Liver (tissue), 9 donors: ENCODE results near the gene PRDX2. TPM values are rescaled to one million over a fixed set of nuclear protein-coding genes. Genes with fewer than 3 reads are reported as not detected.

Source experiments
- DNase-seq: peaks from one replicate; pipeline ENCODE4 v3.0.0-alpha.2; 2017; ENCODE audit warnings: low spot score
- H3K27ac ChIP-seq, 2 donors: one replicate each; pipeline ENCODE4 v1.7.0; 2013; ENCODE audit warnings: inconsistent platforms in 2 of 2, low read length in 2 of 2, control low read depth in 1 of 2, low read depth in 1 of 2, mild to moderate bottlenecking in 1 of 2
- H3K27me3 ChIP-seq, 4 donors: one replicate each; pipeline versions ENCODE4 v1.6.1 to v1.7.0; 2013; ENCODE audit warnings: low read length in 3 of 4, inconsistent platforms in 1 of 4, mild to moderate bottlenecking in 1 of 4, moderate library complexity in 1 of 4; ENCODE audit not compliant: control insufficient read depth in 4 of 4, insufficient read depth in 4 of 4
- H3K36me3 ChIP-seq, 4 donors: one replicate each; pipeline versions ENCODE4 v1.6.1 to v1.7.0; 2013; ENCODE audit warnings: low read length in 3 of 4, mild to moderate bottlenecking in 3 of 4, low read depth in 1 of 4, moderate library complexity in 1 of 4; ENCODE audit not compliant: control insufficient read depth in 4 of 4, insufficient read depth in 3 of 4
- H3K4me1 ChIP-seq, 4 donors: one replicate each; pipeline versions ENCODE4 v1.6.1 to v1.7.0; 2013; ENCODE audit warnings: low read length in 3 of 4, mild to moderate bottlenecking in 3 of 4, moderate library complexity in 1 of 4; ENCODE audit not compliant: control insufficient read depth in 4 of 4, insufficient read depth in 4 of 4
- H3K4me3 ChIP-seq, 3 donors: one replicate each; pipeline versions ENCODE4 v1.6.1 to v1.7.0; 2013; ENCODE audit warnings: low read length in 3 of 3, control low read depth in 1 of 3, low read depth in 1 of 3, mild to moderate bottlenecking in 1 of 3
- H3K9ac ChIP-seq, 2 donors: one replicate each; pipeline ENCODE4 v1.7.0; 2013; ENCODE audit warnings: low read length in 2 of 2, mild to moderate bottlenecking in 2 of 2, moderate library complexity in 2 of 2, control low read depth in 1 of 2, low read depth in 1 of 2
- H3K9me3 ChIP-seq, 4 donors: one replicate each; pipeline versions ENCODE4 v1.6.1 to v1.7.0; 2013; ENCODE audit warnings: low read length in 3 of 4; ENCODE audit not compliant: control insufficient read depth in 4 of 4
- FOXA1 ChIP-seq: IDR thresholded peaks from 2 replicates; pipeline ENCODE4 v1.6.1; 2016; ENCODE audit warnings: antibody characterized with exemption
- HNF4G ChIP-seq: IDR thresholded peaks from 2 replicates; pipeline ENCODE4 v1.6.1; 2016; ENCODE audit warnings: antibody characterized with exemption
- MAX ChIP-seq: IDR thresholded peaks from 2 replicates; pipeline ENCODE4 v1.6.1; 2016; ENCODE audit warnings: antibody characterized with exemption
- NR2F2 ChIP-seq: IDR thresholded peaks from 2 replicates; pipeline ENCODE4 v1.6.1; 2016; ENCODE audit warnings: antibody characterized with exemption
- RAD21 ChIP-seq, 2 donors: IDR thresholded peaks; 2 replicates each; pipeline ENCODE4 v1.6.1; 2016; ENCODE audit warnings: antibody characterized with exemption in 2 of 2, mild to moderate bottlenecking in 2 of 2
- SP1 ChIP-seq: IDR thresholded peaks from 2 replicates; pipeline ENCODE4 v1.6.1; 2018; ENCODE audit warnings: antibody characterized with exemption, mild to moderate bottlenecking
- TAF1 ChIP-seq: conservative IDR thresholded peaks from 2 replicates; pipeline ENCODE4 v1.6.1; 2016; ENCODE audit warnings: antibody characterized with exemption, mild to moderate bottlenecking
- YY1 ChIP-seq: IDR thresholded peaks from 2 replicates; pipeline ENCODE4 v1.6.1; 2016; ENCODE audit warnings: antibody characterized with exemption, mild to moderate bottlenecking
- WGBS: extraction: QIAGEN DNeasy Blood & Tissue Kit; methylation state at CpG from one replicate; pipeline ENCODE4 v1.1.7; 2013; 5-methylcytosine and 5-hydroxymethylcytosine counted together
- polyA plus RNA-seq, 2 donors: library from polyadenylated mRNA; stranded (reverse) in 1 of 2; unstranded in 1 of 2; fragments of 200-250 nt in 1 of 2; fragments of >200 nt in 1 of 2; fragmentation: Nextera tagmentation in 1 of 2; extraction: Ambion mirVana in 1 of 2; gene quantifications; one replicate each; pipeline versions ENCODE4 v1.2.1 to v1.2.3, GENCODE V29; 2013 to 2015
- total RNA-seq, 2 donors: library from RNA; depleted of rRNA; stranded (reverse); fragments of >200 nt; gene quantifications; one replicate each; pipeline ENCODE4 v1.2.3, GENCODE V29; 2014
- TF ChIP-seq, protein P1 (sequence below): fragments of 150-350 bp; IDR thresholded peaks from 2 replicates; pipeline ENCODE4 v1.5.1; 2017; ENCODE audit warnings: improper control_type of control experiment, low read depth, low read length; ENCODE audit not compliant: missing input control
- TF ChIP-seq, protein P2 (sequence below): IDR thresholded peaks from 2 replicates; pipeline ENCODE4 v1.6.1; 2016; ENCODE audit warnings: antibody characterized with exemption
- donor health status: healthy.
- donor health status: healthy.
- donor health status: healthy.
- donor health status: healthy.
- donor health status: healthy.

Gene PRDX2
- total and polyA plus RNA-seq, 4 donors = 222 to 1,737 (median 283) TPM

DNA sequence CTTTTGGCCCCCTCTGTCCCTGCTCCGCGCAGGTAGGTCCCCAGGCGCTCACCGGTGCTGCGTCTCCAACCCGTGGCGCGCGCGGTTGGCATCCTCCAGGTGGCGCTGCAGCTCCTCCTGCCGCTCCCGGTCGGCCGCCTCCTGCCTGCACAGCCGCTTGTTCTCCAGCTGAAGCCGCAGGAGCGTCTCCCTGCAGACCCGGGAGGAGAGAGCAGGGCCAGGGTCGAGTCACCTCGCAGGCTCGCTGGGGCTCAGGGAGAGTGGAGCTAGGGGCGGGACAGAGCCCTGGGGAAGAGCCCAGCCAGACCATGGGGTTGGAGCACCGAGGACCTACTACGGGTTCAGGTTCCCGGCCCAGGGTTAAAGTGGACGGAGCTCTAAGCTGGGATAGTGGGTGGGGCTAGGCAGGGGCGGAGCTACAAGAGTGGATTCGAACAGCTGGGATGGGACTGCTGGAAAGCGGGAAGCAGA, 35.5 kb downstream of the PRDX2 start:
- Histone ChIP-seq H3K9me3 (no peaks in the 10 kb centered on the region), H3K4me3 (peak overlapping the region; percentile 36 to 52 (median 41)), H3K36me3 (peaks cover 7 to 33% (median 12%) of the 10 kb centered on the region in 4 donors), H3K27ac (peak overlapping the region in 1 of 2 donors; percentile 35), H3K9ac (no peak overlapping the region), H3K4me1 (peaks cover 0 to 14% (median under 1%) of the 10 kb centered on the region in 4 donors), H3K27me3 (no peaks in the 10 kb centered on the region)
- peak; percentile 93 for DNase-seq
- no peak for TF ChIP-seq MAX
- TF ChIP-seq, protein P1, sequence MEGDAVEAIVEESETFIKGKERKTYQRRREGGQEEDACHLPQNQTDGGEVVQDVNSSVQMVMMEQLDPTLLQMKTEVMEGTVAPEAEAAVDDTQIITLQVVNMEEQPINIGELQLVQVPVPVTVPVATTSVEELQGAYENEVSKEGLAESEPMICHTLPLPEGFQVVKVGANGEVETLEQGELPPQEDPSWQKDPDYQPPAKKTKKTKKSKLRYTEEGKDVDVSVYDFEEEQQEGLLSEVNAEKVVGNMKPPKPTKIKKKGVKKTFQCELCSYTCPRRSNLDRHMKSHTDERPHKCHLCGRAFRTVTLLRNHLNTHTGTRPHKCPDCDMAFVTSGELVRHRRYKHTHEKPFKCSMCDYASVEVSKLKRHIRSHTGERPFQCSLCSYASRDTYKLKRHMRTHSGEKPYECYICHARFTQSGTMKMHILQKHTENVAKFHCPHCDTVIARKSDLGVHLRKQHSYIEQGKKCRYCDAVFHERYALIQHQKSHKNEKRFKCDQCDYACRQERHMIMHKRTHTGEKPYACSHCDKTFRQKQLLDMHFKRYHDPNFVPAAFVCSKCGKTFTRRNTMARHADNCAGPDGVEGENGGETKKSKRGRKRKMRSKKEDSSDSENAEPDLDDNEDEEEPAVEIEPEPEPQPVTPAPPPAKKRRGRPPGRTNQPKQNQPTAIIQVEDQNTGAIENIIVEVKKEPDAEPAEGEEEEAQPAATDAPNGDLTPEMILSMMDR = peak; percentile 54
- TF ChIP-seq TAF1 = no peak
- peak; percentile 66 to 92 for TF ChIP-seq RAD21 (IDR thresholded peaks at IDR 0.05)
- no peak for TF ChIP-seq NR2F2
- 60% methylated on average over 30 of the region's 30 CpGs for WGBS

DNA sequence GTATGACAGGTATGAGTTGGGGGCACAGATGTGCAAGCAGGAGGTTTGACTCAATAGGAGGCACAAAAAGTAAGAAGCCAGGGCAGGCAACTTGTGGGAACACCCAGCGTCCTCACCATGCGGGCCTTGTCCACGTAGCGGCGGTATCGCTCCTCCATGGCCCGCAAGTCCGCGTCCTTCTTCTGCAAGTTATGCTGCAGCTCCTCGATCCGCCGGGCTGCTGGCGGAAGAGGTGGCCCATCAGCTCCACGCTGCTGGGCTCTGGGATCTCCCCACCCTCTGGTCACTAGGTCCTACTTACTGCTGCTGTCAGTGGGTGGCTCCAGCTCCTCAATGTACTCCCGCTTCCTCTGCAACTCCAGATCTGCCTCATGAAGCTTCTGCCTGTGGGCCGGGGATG, 36.9 kb downstream of the PRDX2 start:
- H3K4me1 ChIP-seq = peaks cover 0 to 14% (median under 1%) of the 10 kb centered on the region in 4 donors
- no peak overlapping the region for H3K4me3 ChIP-seq
- H3K36me3 ChIP-seq = peaks cover 5 to 25% (median 10%) of the 10 kb centered on the region in 4 donors
- no peak overlapping the region for H3K9ac ChIP-seq
- DNase-seq = no peak
- no peak overlapping the region for H3K27ac ChIP-seq
- WGBS = 98% methylated on average over 16 of the region's 16 CpGs
- H3K27me3 ChIP-seq = no peaks in the 10 kb centered on the region
- H3K9me3 ChIP-seq = no peaks in the 10 kb centered on the region
- no peak for TF ChIP-seq YY1
- TF ChIP-seq MAX = no peak
- no peak for TF ChIP-seq HNF4G

DNA sequence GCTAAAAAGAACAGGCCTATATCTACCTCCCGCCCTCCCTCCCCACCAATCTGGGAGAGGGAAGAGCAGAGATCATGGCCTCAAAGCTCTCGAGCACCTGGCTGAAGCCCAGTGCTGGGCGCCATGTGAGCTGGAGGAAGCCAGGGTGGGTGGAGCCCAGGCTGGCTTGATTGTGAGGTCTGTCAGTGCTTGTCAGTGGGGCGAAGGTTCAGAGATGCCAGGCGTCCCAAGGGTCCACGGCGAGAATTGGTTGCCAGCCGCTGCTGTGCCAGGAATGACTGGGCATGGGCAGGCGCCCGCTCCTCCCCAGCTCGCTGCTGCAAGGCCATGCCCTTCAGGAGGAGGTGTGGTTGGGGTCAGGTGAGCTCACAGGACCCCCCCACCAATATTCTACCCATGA, 38.5 kb downstream of the PRDX2 start:
- 68% methylated on average over 11 of the region's 11 CpGs for WGBS

More for the DNA sequence above, 38.5 kb downstream of the PRDX2 start:
- TF ChIP-seq RAD21 (IDR thresholded peaks at IDR 0.05) (no peak), FOXA1 (no peak), SP1 (no peak), HNF4G (no peak)
- TF ChIP-seq, protein P2, sequence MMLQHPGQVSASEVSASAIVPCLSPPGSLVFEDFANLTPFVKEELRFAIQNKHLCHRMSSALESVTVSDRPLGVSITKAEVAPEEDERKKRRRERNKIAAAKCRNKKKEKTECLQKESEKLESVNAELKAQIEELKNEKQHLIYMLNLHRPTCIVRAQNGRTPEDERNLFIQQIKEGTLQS = no peak
- TF ChIP-seq, protein P1 = no peak
- Histone ChIP-seq H3K27ac (no peak overlapping the region), H3K4me3 (no peak overlapping the region), H3K4me1 (peaks cover 0 to 15% (median 1%) of the 10 kb centered on the region in 4 donors), H3K9ac (no peak overlapping the region), H3K36me3 (peaks cover 4 to 18% (median 8%) of the 10 kb centered on the region in 4 donors), H3K27me3 (no peaks in the 10 kb centered on the region), H3K9me3 (no peaks in the 10 kb centered on the region)
- DNase-seq = no peak
